22Rv1 (cell line): ENCODE measurements around the gene PADI3.
"Not testable (repeated sequence)": the region's sequence is repeated elsewhere in the genome, so short reads cannot be mapped to it uniquely, and the experiment has no call there.

Experiments used
- H3K27ac ChIP-seq: fragments of 450-650 bp; 2 replicates; pipeline ENCODE4 v1.5.1; 2017
- ZFX ChIP-seq: fragments of 450-650 bp; IDR thresholded peaks from 2 replicates; pipeline ENCODE4 v1.6.1; 2017; ENCODE audit warnings: antibody characterized with exemption, borderline replicate concordance
- TF ChIP-seq, protein P1 (sequence below): fragments of 450-650 bp; IDR thresholded peaks from 2 replicates; pipeline ENCODE4 v1.5.1; 2017; ENCODE audit warnings: mild to moderate bottlenecking

PADI3 gene

DNA sequence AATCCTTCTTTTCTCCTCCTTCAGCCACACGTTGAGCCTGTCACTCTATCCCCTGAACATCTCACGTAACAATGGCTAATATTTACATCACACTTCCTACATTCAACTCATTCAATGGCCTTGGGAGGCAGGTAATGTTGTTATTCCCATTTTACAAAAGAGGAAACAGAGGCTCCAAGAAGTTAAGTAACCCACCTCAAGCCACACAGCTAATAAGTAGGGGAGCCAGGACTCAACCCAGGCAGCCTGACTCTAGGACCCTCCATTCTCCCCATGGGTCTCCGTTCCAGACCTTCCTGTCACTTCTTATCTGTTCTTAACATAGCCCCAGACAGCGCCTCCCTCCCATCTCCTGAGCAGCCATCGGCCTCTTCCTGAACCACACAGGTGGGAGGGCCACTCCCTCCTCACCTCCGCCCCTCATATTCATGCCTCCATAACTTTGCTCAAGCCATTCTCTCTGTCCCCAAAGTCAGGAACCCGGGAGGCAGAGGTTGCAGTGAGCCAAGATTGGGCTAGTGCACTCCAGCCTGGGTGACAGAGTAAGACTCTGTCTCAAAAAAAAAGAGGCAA is 61.3 kb downstream of the PADI3 start:
- TF ChIP-seq, protein P1, sequence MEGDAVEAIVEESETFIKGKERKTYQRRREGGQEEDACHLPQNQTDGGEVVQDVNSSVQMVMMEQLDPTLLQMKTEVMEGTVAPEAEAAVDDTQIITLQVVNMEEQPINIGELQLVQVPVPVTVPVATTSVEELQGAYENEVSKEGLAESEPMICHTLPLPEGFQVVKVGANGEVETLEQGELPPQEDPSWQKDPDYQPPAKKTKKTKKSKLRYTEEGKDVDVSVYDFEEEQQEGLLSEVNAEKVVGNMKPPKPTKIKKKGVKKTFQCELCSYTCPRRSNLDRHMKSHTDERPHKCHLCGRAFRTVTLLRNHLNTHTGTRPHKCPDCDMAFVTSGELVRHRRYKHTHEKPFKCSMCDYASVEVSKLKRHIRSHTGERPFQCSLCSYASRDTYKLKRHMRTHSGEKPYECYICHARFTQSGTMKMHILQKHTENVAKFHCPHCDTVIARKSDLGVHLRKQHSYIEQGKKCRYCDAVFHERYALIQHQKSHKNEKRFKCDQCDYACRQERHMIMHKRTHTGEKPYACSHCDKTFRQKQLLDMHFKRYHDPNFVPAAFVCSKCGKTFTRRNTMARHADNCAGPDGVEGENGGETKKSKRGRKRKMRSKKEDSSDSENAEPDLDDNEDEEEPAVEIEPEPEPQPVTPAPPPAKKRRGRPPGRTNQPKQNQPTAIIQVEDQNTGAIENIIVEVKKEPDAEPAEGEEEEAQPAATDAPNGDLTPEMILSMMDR, result no peak
- TF ChIP-seq ZFX, result no peak
- no peak overlapping the region for H3K27ac ChIP-seq

DNA sequence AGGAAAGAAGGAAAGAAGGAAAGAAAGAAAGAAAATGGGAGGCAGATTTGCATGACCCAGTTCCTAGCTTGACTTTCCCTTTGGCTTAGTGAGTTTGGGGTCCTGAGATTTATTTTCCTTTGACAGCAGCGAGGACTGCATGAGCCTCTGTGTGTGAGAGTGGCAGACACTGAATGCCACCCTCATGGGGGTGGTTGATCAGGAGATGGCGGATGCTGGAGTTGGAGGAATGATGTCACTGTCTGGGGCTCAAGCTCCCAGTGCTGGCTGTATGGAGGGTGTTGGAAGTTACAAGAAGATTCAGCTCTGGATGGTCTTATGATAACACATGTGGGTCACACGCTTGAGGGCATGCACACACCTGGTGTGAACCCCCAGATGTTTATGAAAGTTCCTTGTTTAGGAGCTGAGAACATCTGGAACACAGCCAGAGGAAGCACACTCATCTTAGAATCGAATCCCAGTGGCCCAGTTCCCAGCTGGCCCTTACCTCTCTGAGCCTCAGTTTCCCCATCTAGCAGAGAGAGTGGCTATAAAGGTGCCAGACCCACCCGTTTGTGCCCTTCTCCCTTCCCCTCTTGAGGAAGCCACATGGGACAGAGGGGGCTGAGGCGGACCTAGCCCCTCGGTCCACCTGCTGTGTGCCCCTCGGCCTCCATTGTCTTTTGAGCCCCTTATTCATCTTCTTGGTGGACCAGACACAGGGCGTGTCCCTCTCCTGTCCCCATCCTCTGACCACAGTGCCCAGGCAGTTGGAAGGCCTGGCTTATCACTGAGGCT is 64.8 kb downstream of the PADI3 start:
- no peak overlapping the region for H3K27ac ChIP-seq
- no peak for TF ChIP-seq ZFX
- TF ChIP-seq, protein P1, result no peak

DNA sequence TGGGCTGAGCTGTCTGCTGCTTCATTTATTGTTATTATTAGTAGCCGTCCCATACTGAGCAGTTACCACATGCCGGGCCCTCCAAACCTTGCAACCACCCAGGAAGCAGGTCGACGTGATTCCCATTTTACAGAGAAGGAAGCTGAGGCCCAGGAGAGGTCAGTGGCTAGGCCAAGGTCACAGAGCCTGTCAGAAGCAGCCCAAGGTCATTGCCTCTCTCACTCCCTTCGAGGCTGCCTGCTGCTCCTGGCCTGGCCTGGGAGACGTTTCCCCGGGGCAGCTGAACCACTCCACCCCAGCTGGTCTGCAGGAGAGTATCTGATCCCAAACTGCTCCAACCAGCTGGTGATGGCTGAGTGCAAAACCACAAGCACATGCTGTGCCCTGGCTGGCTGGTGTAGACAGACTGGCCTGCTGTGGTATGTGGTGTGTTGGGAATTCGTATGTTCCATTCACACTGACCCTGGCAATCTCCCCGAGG is 65.6 kb downstream of the PADI3 start:
- no peak overlapping the region for H3K27ac ChIP-seq
- no peak for TF ChIP-seq ZFX
- TF ChIP-seq, protein P1, result no peak

DNA sequence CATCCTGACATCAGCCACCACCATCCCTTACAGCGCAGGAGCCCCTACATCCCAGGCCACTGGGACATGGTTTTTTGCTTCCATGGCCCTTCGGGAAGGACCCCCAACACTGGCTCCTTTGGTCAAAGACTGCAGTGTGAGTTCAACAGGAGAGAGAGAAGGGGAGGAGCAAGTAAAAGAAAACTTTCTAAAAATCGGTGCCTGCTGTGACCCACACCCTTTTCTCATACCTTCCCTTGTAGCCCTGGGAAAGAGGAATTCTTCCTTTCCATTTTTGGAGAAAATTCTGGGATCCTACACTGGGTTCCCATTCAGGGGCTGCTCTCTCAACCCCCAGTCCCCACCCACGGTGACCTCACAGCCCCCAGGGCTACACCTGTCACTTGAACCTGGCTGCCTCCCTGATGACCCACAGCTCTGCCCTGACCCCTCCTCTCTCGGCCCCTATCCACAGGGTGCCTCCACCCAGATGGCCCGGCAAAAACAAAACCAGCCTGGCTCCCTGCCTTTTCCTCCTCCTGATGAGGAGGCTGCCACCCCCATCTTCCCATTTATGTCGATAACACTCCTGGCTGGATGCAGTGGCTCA is 66.7 kb downstream of the PADI3 start:
- TF ChIP-seq, protein P1, result no peak
- no peak for TF ChIP-seq ZFX

DNA sequence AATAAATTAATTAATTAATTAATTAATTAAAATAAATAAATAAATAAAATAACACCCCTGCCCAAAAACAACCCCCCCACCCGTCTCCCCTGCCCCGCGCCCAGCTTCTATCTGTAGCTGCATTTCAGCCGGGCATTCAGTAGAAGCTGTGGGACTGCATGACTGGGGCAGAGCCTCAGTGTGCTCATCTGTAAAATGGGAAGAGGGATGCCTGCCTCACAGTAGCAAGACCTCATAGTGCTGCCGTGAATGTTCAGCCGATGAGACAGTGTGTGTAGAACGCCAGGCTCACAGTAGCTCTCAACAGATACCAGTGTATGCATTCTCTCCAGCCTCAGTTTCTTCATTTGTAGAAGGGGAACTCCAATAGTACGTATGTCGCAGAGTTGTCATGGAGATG is 67.8 kb downstream of the PADI3 start:
- TF ChIP-seq, protein P1, result no peak
- TF ChIP-seq ZFX, result no peak

More for the DNA sequence above, 66.7 kb downstream of the PADI3 start:
- H3K27ac ChIP-seq, result no peak overlapping the region

DNA sequence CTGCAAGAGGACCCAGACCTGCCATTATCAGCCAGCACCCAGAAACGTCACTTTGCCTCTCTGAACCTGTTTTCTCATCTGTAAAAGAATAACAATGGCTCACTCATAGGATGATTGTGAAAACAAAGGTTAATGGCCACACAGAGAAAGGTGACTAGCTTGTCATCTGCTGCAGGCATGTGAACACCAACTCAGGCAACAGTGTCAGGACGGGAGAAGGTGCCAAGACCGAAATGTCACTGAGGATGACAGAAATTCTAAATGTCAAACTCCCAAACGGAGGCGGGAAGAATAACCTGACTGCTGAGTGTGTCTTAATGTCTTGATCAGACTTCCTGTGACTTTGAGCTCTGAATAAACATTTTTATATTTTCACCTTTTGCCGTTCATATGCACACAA is 69.4 kb downstream of the PADI3 start:
- TF ChIP-seq, protein P1, result no peak
- no peak for TF ChIP-seq ZFX
- no peak overlapping the region for H3K27ac ChIP-seq

More for the DNA sequence above, 67.8 kb downstream of the PADI3 start:
- no peak overlapping the region for H3K27ac ChIP-seq

DNA sequence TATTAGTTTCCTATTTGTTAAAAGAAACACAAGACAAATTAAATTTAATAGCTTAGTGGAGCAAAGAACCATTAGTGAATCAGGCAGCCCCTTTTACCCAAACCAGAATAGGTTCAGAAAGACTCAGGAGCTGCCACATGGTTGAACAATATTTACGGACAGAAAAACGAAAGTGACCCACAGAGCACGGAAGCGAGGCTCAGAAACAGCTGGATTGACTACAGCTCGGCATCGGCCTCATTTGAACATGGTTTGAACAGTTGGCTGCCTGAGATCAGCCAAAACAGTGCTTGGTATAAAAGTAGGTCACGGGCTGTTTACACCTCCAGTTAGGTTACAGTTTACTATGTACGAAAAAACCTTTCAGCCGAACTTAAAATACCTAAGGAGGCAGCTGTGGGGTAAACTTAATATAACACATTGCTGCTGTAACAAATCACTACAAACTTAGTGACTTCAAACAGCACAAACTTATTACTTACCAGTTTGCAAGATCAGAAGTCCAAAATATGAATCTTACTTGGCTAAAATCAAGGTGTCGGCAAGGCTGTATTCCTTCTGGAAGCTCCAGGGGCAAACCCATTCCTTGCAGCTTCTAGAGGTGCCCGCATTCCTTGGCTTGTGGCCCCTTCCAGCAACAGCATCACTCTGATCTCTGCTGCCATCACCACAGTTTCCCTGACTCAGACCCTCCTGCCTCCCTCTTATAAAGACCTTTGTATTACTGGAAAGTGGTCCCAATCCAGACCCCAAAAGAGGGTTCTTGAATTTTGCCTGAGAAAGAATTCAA is 70.9 kb downstream of the PADI3 start:
- H3K27ac ChIP-seq, result no peak overlapping the region
- no peak for TF ChIP-seq ZFX
- TF ChIP-seq, protein P1, result no peak

DNA sequence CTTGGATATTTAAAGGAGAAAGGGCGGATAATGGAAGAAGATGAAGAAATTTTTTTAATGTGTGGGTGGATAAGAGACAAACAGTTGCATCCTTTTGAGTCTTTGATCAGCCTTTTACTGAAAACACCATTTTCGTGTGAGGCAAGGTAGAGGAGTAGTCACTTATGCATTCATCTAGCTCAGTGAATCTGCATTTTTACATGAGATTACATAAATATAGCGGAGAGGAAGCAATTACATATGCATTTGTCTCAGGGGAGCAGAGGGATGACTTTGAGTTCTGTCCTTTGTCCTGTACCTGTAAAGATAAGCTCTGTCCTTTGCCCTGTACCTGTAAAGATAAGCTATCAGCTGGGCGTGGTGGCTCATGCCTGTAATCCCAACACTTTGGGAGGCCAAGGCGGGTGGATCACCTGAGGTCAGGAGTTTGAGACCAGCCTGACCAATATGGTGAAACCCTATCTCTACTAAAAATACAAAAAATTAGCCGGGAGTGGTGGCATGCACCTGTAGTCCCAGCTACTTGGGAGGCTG is 73.0 kb downstream of the PADI3 start:
- H3K27ac ChIP-seq, result not testable (repeated sequence)
